Forelimb muscle (tissue), 1 donor: ENCODE results near the gene SMIM15. TPM values are rescaled to one million over a fixed set of nuclear protein-coding genes. Genes with fewer than 3 reads are reported as not detected.
"Not testable (repeated sequence)": the region's sequence is repeated elsewhere in the genome, so short reads cannot be mapped to it uniquely, and the experiment has no call there.

Source experiments
- DNase-seq: peaks from one replicate; pipeline ENCODE4 v3.0.0-alpha.2; 2013; ENCODE audit warnings: low read depth
- polyA plus RNA-seq: library from polyadenylated mRNA; unstranded; fragments of 120-200 nt; gene quantifications from one replicate; pipeline ENCODE4 v1.2.1, GENCODE V29; 2013; ENCODE audit not compliant: insufficient read length

SMIM15 gene, protein sequence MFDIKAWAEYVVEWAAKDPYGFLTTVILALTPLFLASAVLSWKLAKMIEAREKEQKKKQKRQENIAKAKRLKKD
- polyA plus RNA-seq = 28.9 TPM

DNA sequence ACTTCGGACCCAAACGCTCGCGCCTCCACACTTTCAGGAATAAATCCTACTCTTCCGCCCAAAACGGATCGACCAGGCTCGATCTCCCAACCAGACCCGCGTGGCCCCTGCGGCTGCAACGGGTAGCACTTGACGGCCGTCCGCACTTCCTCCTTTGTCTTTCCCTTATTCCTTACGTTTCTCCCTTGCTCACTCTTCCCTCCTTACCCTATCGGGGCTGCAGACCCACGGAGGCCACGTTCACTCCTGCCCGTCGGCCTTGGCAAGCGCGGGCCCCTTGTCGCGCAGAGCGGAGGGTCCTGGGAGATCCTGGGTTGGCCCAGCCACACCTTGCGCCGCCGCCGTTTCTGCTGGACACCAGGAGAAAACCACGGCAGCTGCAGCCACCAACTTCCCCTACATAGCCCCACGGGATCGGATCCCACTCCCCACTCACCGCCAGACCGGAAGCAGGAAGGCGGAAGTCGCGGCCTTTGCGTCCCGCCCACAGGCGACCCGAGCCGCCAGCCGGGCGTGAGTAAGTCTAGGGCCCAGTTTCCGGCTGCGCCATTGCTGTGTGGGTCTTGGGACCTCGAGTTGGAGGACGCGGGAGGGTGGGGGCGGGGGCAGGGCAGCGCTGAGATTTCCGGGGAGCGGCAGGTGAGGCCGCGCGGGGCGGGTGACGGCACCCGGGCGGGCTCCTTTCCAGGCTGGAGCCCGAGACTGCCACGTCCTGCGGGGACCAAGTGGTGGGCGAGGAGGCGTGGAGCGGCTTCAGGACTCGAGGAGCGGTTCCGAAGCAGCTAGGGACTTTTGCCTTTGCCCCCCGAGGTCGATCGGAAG, at the start of gene SMIM15:
Gene SMIM15, minus strand, starts transcription at position 459 of the 822 bp plus-strand sequence. CDS start 2,297 bp downstream, outside the sequence.
- DNase-seq = peak; percentile 65

DNA sequence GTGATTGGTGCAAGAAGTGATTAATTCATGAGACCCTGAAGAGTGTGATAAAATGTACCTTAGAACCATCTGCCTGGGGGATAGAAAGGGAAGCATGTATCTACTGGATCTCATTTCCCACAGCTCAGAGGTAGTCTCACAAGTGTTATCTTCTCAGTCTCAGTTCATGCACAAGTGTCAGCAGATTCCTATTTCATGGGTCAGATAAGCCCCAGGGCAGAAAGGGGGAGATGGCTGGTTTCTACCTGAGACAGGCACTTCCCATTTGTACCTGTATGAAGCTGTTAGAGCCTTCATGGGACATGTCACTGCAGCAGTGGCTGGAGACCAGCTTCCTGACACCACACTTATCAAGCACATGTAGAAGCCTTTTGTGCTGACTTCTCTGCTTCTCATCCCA, 45.6 kb upstream of the SMIM15 start:
- no peak for DNase-seq

DNA sequence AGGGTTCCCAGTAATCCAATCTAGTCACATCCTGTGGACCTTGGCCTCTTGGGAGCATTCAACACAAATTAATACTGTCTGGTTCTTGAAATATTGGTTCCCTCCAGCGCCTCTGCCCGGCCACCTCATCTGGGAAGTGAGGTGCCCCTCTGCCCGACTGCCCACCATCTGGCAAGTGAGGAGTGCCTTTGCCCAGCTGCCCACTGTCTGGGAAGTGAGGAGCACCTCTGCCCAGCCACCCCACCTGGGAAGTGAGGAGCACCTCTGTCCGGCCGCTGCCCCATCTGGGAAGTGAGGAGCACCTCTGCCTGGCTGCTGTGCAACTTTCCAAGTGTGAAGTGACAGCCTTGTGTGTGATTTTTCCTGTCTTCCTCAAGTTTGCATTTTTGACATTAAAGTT, 42.7 kb upstream of the SMIM15 start:
- no peak for DNase-seq

DNA sequence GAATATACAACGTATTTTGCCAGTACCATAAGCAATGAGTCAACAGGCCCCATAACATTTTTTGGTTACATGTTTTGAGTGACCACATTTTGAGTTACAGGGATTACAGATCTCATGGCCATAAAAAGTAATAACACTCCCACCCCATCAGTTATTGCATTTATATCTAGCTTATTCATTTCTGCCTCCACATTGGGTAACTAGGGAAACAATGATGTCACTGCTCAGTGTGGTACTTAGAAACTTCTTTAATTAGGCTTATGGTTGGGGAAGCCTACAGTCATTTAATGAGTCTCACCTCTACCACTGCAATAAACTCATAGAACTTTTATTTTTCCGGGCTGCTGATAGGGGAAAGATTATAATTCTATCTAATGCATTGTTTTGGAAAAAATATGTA, 39.9 kb upstream of the SMIM15 start:
- no peak for DNase-seq

DNA sequence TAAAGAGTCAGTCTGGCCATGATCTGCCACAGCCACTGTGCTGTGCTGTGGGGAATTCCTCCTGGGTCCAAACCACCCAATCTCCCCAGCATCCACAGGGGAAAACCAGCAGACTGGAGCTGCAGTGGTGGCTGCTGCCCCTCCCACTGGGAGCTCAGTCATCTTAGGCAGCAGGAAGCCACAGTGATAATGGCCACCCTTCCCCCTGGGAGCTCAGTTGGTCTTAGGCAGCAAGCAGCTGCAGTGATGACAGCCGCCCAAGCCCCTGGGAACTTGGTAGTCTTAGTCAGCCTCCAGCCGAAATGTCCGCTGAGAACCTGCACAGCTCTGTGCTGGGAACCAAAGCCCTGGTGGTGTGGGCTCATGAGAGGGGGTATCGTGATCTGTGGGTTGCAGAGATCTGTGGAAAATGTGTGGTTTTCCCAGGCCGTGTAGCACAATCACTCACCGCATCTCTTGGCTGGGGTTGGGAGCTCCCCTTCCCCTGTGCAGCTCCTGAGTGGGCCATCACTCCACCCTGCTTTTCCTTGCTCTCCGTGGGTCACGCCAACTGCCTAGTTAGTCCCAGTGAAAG, 38.4 kb upstream of the SMIM15 start:
- DNase-seq = no peak

DNA sequence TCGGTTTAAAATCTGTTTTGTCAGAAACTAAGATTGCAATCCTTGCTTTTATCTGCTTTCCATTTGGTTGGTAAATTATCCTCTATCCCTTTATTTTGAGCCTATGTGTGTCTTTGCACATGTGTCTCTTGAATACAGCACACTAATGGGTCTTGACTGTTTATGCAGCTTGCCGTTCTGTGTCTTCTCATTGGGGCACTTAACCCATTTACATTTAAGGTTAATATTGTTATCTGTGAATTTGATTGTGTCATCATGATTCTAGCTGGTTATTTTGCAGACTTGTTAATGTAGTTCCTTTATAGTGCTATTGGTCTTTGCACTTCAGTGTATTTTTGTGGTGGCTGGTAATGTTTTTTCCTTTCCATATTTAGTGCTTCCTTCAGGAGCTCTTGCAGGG, 36.3 kb upstream of the SMIM15 start:
- no peak for DNase-seq

DNA sequence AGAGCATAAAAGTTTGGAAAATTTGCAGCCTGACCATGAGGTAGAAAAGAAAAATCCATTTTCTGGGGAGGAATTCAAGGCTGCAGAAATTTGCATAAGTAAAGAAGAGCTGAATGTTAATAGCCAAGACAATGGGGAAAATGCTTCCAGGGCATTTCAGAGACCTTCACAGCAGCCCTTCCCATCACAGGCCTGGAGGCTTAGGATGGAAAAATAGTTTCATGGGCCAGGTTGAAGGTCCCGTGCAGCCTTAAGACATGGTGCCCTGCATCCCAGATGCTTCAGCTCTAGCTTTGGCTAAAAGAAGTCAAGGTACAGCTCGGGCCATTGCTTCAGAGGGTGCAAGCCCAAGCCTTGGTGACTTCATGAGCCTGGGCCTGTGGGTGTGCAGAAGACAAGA, 25.6 kb upstream of the SMIM15 start:
- not testable (repeated sequence) for DNase-seq

DNA sequence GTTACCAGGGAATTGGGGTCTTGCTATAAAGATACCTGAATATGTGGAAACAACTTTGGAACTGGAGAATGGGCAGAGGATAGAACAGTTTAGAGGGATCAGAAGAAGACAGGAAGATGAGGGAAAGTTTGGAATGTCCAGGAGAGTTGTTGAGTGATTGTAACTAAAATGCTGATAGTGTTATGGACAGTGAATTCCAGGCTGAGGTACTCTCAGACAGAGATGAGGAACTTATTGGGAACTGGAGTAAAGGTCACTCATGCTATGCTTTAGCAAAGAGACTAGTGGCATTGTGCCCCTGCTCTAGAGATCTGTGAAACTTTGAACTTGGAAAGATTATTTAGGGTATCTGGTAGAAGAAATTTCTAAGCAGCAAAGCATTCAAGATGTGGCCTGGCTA, 25.1 kb upstream of the SMIM15 start:
- DNase-seq = not testable (repeated sequence)

DNA sequence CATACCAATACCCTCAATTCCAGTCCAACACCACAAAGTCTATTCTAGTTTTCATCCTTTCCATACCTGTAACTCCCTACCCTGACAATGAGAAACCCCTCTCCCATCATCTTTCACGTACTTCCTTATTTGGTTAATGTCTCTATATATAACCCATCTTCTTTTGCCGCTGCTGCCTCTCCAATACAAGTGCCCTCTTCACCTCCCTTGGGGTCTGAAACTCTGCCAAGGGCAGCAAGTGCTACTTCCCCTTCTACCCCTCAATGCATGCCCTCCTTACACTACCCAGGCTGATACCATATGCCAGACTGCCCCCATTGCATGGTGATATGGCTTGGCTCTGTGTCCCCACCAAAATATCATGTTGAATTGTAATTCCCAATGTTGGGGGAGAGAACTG, 24.4 kb upstream of the SMIM15 start:
- no peak for DNase-seq

DNA sequence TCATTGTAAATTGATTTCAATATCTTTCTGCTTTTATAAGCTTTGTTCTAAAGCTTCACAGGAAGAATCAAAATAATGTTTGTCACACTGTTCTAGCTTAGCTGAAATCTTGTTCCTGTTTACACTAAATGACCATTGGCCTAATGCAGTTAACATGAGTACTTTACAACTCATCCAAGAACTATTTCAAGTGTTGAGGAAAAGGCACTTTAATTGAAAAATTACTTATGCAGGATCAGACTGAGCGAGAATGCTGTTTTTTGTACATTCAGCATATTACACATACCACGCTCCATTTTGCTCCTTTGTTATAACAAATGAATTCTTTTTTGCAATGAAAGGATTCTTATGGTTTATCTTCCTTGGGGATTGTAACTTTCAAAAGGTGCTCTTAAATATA, 22.4 kb upstream of the SMIM15 start:
- DNase-seq = no peak

DNA sequence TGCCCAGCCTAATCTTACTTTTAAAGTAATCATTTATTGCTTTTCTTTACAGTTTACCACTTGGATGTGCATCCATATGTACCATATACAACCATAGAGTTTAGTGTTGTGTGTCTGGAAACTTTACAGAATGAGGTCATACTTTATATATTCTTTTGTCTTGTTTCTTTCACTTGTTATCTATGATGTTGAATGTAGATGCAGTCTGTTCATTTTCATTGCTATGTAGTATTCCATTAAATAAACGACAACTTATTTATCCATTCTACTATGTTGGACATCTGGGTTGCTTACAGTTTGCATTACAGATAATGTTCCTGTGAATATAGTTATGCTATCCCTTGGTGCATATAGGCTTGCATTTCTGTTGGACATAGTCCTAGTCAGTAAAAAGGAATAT, 21.3 kb upstream of the SMIM15 start:
- no peak for DNase-seq

DNA sequence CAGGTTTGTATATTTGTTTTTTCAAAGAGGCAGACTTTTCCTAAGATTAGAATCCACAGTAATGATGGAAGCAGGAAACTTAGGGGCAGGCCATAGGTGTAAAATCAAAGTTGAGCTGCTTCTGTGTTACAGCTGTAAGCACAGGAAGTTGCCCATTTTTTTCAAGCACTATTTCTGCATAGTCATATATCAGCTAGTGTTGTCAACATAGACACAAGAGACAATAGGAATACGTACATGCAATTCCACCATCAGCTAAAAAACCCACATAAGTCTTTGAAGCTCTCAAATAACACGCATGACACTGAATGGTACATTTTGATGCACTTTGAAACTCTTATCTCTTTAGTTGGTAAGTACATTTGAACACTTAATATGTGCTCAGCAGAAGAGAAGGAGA, 20.2 kb upstream of the SMIM15 start:
- DNase-seq = no peak

DNA sequence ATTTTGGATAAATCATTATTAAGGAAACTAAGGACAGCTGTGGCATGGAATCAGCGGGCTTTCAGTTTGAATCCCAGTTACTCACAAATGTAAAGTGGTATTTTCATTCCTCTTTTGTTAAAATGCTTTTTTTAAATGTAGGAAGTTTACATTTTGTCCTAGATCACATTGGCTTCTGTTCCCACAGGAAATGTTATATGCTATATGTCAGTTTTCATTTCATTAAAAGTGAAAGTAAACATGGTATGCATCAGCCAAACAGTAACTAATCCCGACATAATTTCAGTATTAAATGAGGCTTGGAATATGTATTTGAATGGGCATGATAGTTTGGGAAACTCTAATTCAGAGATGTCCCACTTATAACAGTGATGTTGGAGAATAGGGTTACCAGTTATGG, 18.6 kb upstream of the SMIM15 start:
- no peak for DNase-seq

DNA sequence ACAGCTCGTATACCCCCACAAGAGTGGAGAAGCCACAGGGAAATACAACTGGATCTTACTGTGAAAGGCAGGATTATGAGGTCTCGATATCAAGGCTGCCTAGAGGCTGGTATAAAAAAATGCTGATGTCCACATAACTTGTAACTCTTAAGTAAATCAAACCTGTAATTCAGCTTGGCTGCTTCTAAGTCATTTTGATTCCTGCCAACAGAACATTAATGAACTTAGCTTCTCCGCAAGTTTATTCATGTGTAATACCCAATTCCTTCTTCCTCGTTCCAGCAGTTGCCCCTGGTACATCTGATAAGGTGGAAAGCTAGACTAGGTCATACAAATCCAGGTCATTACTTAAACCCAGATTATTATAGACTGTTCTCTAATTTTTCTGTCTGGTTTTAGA, 16.4 kb upstream of the SMIM15 start:
- no peak for DNase-seq

DNA sequence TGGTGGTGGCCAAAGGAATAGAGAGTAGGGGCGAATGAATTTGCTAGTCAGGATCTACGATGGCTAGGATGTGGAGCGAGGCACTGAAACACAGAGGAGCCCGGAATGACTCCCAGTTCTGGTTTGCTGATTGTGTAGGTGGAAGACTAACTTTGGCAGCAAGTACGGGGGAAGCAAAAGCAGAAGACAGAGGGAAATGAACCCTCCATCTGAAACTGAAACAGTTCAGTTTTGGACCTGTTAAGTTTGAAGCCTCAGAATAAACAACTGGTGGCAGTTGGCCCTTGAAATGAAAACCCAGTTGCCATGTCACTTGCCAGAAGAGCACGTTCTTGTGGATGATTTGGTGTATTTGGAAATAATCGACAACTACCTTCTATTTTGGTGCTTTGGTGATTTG, 15.4 kb upstream of the SMIM15 start:
- DNase-seq = no peak

DNA sequence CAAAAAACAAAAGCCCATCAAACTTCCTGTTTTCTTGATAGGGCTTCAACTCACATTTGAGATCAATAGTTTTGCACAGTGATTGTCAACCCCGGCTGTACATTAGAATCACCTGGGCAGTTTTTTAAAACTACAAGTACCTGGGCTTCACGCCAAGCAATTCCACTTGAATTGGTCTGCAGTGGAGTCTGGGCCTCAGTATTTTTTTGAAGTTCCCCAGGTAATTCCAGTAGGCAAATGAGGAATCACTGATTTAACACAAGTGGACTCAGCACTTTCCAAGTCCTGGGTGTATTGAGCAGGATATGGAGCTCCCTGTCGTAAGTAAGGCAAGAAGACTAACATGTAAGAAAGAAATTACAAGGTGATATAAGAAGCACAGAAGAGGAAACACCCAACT, 14.8 kb upstream of the SMIM15 start:
- no peak for DNase-seq

DNA sequence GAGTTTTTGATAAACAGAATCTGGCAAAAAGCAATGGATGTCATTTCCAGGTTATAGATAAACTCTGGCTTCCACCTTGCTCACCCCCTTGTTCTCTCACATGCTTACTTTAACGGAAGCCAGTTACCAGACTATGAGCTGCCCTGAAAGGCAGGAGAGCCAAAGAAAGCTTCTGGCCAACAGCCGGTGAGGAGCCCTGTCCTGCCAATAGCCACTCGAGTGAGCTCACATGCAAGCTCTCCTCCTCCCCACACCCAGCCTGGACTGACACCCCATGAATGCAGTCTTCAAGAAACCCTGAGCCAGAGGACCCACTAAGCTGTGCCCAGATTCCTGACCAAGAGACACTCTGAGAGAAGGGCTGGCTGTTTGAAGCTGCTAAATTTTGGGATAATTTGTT, 14.4 kb upstream of the SMIM15 start:
- DNase-seq = no peak

DNA sequence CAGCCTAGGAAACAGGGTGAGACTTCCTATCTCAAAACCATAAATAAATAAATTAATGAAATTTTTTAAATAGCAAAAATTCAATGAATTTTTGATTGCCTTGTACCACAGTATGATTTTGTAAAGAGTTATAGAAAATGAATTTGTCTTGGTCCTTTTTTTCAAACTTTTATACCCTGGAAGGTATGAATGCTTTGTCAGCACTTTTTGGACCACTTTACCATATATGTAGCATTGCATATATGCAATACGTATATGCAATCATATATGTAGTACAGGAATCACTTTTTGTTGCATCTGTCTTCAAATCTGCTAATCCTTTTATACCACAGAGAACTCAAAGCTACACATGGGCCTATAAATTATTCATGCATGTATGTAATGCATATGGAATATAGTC, 9.2 kb upstream of the SMIM15 start:
- DNase-seq = no peak

DNA sequence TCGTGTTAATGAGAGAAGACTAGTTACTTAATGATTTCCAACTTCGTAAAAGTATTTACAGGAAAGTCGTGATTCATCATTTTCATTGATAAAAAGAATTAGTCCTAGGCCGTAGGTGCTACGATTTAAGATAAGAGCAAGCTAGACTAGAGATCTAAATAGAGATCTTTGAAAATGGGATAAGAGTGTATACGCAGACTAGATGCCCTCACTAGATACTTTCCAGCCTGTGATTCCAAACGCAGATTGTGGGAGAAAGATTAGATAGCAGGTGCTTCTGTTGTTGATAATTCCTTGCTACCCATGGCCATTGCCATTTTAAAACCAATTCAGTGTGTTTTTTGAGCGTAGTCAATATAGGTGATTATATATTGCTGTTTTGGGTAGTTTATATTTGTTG, 6.7 kb upstream of the SMIM15 start:
- no peak for DNase-seq

DNA sequence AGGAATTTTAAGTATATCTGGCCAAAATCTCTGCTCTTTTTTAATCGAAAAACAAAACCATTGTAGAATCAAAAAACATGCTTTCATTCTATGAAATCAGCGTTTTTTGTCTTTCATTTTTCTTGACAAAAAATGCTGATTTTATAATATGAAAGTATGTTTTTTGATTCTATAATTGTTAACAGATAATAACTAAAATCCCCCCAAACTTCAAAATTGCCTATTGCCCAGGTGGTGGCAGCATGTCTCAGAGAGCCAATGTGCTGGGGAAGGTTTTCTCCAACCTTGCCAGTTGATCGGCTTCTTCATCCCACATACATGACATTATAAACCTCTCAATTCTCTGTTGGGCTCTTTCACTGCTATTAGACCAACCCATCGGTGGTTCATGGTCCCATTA, 5.1 kb upstream of the SMIM15 start:
- DNase-seq = no peak

DNA sequence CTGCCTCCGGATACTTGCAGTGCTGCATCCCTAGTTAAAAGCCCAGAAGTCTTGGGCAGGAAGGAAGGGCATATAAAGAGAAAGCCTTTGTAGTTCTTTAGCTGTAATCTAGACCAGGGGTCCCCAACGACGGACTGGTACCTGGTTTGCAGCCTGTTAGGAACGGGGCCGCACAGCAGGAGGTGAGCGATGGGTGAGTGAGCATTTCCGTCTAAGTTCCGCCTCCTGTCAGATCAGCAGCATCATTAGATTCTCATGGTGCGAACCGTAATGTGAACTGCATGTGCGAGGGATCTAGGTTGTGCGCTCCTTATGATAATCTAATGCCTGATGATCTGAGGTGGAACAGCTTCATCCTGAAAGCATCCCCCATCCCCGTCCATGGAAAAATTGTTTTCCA, 1.6 kb upstream of the SMIM15 start:
- no peak for DNase-seq

DNA sequence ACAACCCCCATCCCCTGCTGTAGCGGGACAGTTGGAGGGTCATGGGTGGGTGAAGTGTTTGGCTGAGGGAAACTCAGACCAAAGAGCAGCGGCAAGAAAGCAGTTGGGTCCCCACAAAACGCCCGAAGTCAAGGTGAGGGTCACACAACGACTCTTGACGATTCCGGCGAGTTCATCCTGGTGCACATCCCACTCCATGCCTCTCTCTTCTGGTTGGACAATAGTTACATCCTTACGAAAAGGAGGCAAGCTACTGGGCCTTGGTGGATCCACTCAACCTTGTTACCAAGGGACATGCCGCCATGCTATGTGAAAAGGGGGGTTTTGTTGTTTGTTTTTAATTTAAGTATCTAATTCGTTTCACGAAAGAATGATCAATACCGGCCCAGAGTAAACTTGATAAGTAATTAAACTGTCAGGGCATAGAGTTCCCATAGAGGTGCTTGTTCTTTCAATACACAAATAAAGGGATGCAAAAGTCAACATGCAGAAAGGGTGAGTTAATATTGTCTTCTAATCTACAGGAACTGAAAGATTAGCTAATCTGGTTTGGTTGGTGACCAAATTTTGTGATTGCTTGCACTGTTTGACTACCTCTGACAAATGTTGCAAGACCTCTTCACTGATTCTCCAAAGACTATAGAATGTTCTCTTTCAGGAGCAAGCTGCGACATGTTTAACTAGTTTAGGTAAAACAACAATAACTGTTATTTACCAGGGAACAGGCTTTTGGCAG, 732 bp upstream of the SMIM15 start:
- no peak for DNase-seq

DNA sequence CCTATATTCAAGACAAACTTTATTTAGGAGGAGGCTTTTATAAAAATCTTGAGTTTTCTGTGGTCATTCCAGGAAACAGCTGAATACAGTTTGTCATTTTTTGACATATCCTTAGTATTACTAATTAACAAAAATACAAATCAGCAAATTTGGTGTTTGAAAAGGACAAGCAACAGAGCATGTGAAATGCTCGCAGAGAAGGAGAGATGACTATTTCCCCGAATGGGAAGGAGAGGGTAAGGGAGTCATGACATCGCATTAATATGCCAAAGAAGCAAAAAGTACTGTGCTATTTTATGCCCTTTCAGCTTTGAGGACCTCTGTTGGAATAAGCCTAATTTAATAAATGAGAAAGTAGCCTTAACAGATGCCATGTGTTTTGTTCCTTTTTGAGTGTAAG, 1.8 kb downstream of the SMIM15 start:
- no peak for DNase-seq
